Measurements from ENCODE around the gene XXYLT1.

The XXYLT1 gene

GRCh38 chr3:195133462-195133861 lies 137.5 kb downstream of the XXYLT1 start:
- Histone ChIP-seq H3K36me3 (ENCODE audit: control insufficient read depth in 2 of 2, insufficient read depth in 2 of 2, low read length in 2 of 2) (no peaks in the 10 kb centered on the region), H3K9me3 (ENCODE audit: control insufficient read depth in 2 of 2, low read length in 2 of 2) (no peaks in the 10 kb centered on the region), H3K27me3 (ENCODE audit: control insufficient read depth in 1 of 2, insufficient read depth in 2 of 2, low read length in 2 of 2) (no peaks in the 10 kb centered on the region), H3K9ac (ENCODE audit: low read length in 2 of 2) (peak overlapping the region; percentile 42 to 47), H3K27ac (ENCODE audit: low read length) (peak overlapping the region; percentile 82), H3K4me1 (ENCODE audit: control insufficient read depth, insufficient read depth, low read length) (peaks cover 28% of the 10 kb centered on the region), H3K4me3 (ENCODE audit: low read length in 2 of 2) (peak overlapping the region in 1 of 2 donors; percentile 47)

GRCh38 chr3:195133013-195133412 lies 137.9 kb downstream of the XXYLT1 start:
- no peaks in the 10 kb centered on the region for H3K36me3 ChIP-seq (ENCODE audit: control insufficient read depth in 2 of 2, insufficient read depth in 2 of 2, low read length in 2 of 2)
- H3K4me1 ChIP-seq (ENCODE audit: control insufficient read depth, insufficient read depth, low read length) = peaks cover 28% of the 10 kb centered on the region
- H3K4me3 ChIP-seq (ENCODE audit: low read length in 2 of 2) = peak overlapping the region in 1 of 2 donors; percentile 47
- peak overlapping the region; percentile 82 for H3K27ac ChIP-seq (ENCODE audit: low read length)
- H3K9ac ChIP-seq (ENCODE audit: low read length in 2 of 2) = peak overlapping the region; percentile 11 to 47
- no peaks in the 10 kb centered on the region for H3K27me3 ChIP-seq (ENCODE audit: control insufficient read depth in 1 of 2, insufficient read depth in 2 of 2, low read length in 2 of 2)
- H3K9me3 ChIP-seq (ENCODE audit: control insufficient read depth in 2 of 2, low read length in 2 of 2) = no peaks in the 10 kb centered on the region

- Histone ChIP-seq H3K27ac (ENCODE audit: low read length) (no peak overlapping the region), H3K9me3 (ENCODE audit: control insufficient read depth in 2 of 2, low read length in 2 of 2) (no peaks in the 10 kb centered on the region), H3K36me3 (ENCODE audit: control insufficient read depth in 2 of 2, insufficient read depth in 2 of 2, low read length in 2 of 2) (no peaks in the 10 kb centered on the region), H3K4me3 (ENCODE audit: low read length in 2 of 2) (no peak overlapping the region), H3K4me1 (ENCODE audit: control insufficient read depth, insufficient read depth, low read length) (peaks cover 28% of the 10 kb centered on the region), H3K9ac (ENCODE audit: low read length in 2 of 2) (no peak overlapping the region), H3K27me3 (ENCODE audit: control insufficient read depth in 1 of 2, insufficient read depth in 2 of 2, low read length in 2 of 2) (no peaks in the 10 kb centered on the region)
Measured at GRCh38 chr3:195131176-195131575, 139.8 kb downstream of the XXYLT1 start.

GRCh38 chr3:195129644-195130492 lies 141.1 kb downstream of the XXYLT1 start:
- H3K4me3 ChIP-seq (ENCODE audit: low read length in 2 of 2) = no peak overlapping the region
- no peak overlapping the region for H3K27ac ChIP-seq (ENCODE audit: low read length)
- no peak overlapping the region for H3K9ac ChIP-seq (ENCODE audit: low read length in 2 of 2)
- H3K36me3 ChIP-seq (ENCODE audit: control insufficient read depth in 2 of 2, insufficient read depth in 2 of 2, low read length in 2 of 2) = no peaks in the 10 kb centered on the region
- H3K9me3 ChIP-seq (ENCODE audit: control insufficient read depth in 2 of 2, low read length in 2 of 2) = no peaks in the 10 kb centered on the region
- H3K4me1 ChIP-seq (ENCODE audit: control insufficient read depth, insufficient read depth, low read length) = peaks cover 28% of the 10 kb centered on the region
- no peaks in the 10 kb centered on the region for H3K27me3 ChIP-seq (ENCODE audit: control insufficient read depth in 1 of 2, insufficient read depth in 2 of 2, low read length in 2 of 2)

GRCh38 chr3:195129072-195129643 lies 141.8 kb downstream of the XXYLT1 start:
- Histone ChIP-seq H3K27ac (ENCODE audit: low read length) (no peak overlapping the region), H3K27me3 (ENCODE audit: control insufficient read depth in 1 of 2, insufficient read depth in 2 of 2, low read length in 2 of 2) (no peaks in the 10 kb centered on the region), H3K4me3 (ENCODE audit: low read length in 2 of 2) (no peak overlapping the region), H3K4me1 (ENCODE audit: control insufficient read depth, insufficient read depth, low read length) (peaks cover 23% of the 10 kb centered on the region), H3K9ac (ENCODE audit: low read length in 2 of 2) (no peak overlapping the region), H3K36me3 (ENCODE audit: control insufficient read depth in 2 of 2, insufficient read depth in 2 of 2, low read length in 2 of 2) (no peaks in the 10 kb centered on the region), H3K9me3 (ENCODE audit: control insufficient read depth in 2 of 2, low read length in 2 of 2) (no peaks in the 10 kb centered on the region)

- no peak overlapping the region for H3K27ac ChIP-seq (ENCODE audit: low read length)
- no peaks in the 10 kb centered on the region for H3K27me3 ChIP-seq (ENCODE audit: control insufficient read depth in 1 of 2, insufficient read depth in 2 of 2, low read length in 2 of 2)
- no peaks in the 10 kb centered on the region for H3K36me3 ChIP-seq (ENCODE audit: control insufficient read depth in 2 of 2, insufficient read depth in 2 of 2, low read length in 2 of 2)
- H3K4me3 ChIP-seq (ENCODE audit: low read length in 2 of 2) = no peak overlapping the region
- no peak overlapping the region for H3K9ac ChIP-seq (ENCODE audit: low read length in 2 of 2)
- peaks cover 16% of the 10 kb centered on the region for H3K4me1 ChIP-seq (ENCODE audit: control insufficient read depth, insufficient read depth, low read length)
- no peaks in the 10 kb centered on the region for H3K9me3 ChIP-seq (ENCODE audit: control insufficient read depth in 2 of 2, low read length in 2 of 2)
Measured at GRCh38 chr3:195128255-195129071, 142.5 kb downstream of the XXYLT1 start.

GRCh38 chr3:195126056-195126605 lies 144.8 kb downstream of the XXYLT1 start:
- H3K27ac ChIP-seq (ENCODE audit: low read length) = no peak overlapping the region
- H3K9me3 ChIP-seq (ENCODE audit: control insufficient read depth in 2 of 2, low read length in 2 of 2) = no peaks in the 10 kb centered on the region
- H3K4me3 ChIP-seq (ENCODE audit: low read length in 2 of 2) = no peak overlapping the region
- H3K27me3 ChIP-seq (ENCODE audit: control insufficient read depth in 1 of 2, insufficient read depth in 2 of 2, low read length in 2 of 2) = no peaks in the 10 kb centered on the region
- no peak overlapping the region for H3K9ac ChIP-seq (ENCODE audit: low read length in 2 of 2)
- H3K4me1 ChIP-seq (ENCODE audit: control insufficient read depth, insufficient read depth, low read length) = no peaks in the 10 kb centered on the region
- no peaks in the 10 kb centered on the region for H3K36me3 ChIP-seq (ENCODE audit: control insufficient read depth in 2 of 2, insufficient read depth in 2 of 2, low read length in 2 of 2)

GRCh38 chr3:195125646-195126045 lies 145.3 kb downstream of the XXYLT1 start:
- Histone ChIP-seq H3K9ac (ENCODE audit: low read length in 2 of 2) (no peak overlapping the region), H3K9me3 (ENCODE audit: control insufficient read depth in 2 of 2, low read length in 2 of 2) (no peaks in the 10 kb centered on the region), H3K4me1 (ENCODE audit: control insufficient read depth, insufficient read depth, low read length) (no peaks in the 10 kb centered on the region), H3K36me3 (ENCODE audit: control insufficient read depth in 2 of 2, insufficient read depth in 2 of 2, low read length in 2 of 2) (no peaks in the 10 kb centered on the region), H3K27ac (ENCODE audit: low read length) (no peak overlapping the region), H3K4me3 (ENCODE audit: low read length in 2 of 2) (no peak overlapping the region), H3K27me3 (ENCODE audit: control insufficient read depth in 1 of 2, insufficient read depth in 2 of 2, low read length in 2 of 2) (no peaks in the 10 kb centered on the region)

GRCh38 chr3:195124378-195124992 lies 146.5 kb downstream of the XXYLT1 start:
- no peaks in the 10 kb centered on the region for H3K36me3 ChIP-seq (ENCODE audit: control insufficient read depth in 2 of 2, insufficient read depth in 2 of 2, low read length in 2 of 2)
- no peak overlapping the region for H3K27ac ChIP-seq (ENCODE audit: low read length)
- H3K4me1 ChIP-seq (ENCODE audit: control insufficient read depth, insufficient read depth, low read length) = no peaks in the 10 kb centered on the region
- H3K27me3 ChIP-seq (ENCODE audit: control insufficient read depth in 1 of 2, insufficient read depth in 2 of 2, low read length in 2 of 2) = no peaks in the 10 kb centered on the region
- H3K4me3 ChIP-seq (ENCODE audit: low read length in 2 of 2) = no peak overlapping the region
- H3K9ac ChIP-seq (ENCODE audit: low read length in 2 of 2) = no peak overlapping the region
- H3K9me3 ChIP-seq (ENCODE audit: control insufficient read depth in 2 of 2, low read length in 2 of 2) = no peaks in the 10 kb centered on the region

GRCh38 chr3:195123281-195123691 lies 147.7 kb downstream of the XXYLT1 start:
- no peaks in the 10 kb centered on the region for H3K9me3 ChIP-seq (ENCODE audit: control insufficient read depth in 2 of 2, low read length in 2 of 2)
- H3K27ac ChIP-seq (ENCODE audit: low read length) = no peak overlapping the region
- no peaks in the 10 kb centered on the region for H3K36me3 ChIP-seq (ENCODE audit: control insufficient read depth in 2 of 2, insufficient read depth in 2 of 2, low read length in 2 of 2)

More at GRCh38 chr3:195123281-195123691, 147.7 kb downstream of the XXYLT1 start:
- Histone ChIP-seq H3K4me1 (ENCODE audit: control insufficient read depth, insufficient read depth, low read length) (peaks cover 3% of the 10 kb centered on the region), H3K9ac (ENCODE audit: low read length in 2 of 2) (no peak overlapping the region), H3K27me3 (ENCODE audit: control insufficient read depth in 1 of 2, insufficient read depth in 2 of 2, low read length in 2 of 2) (no peaks in the 10 kb centered on the region), H3K4me3 (ENCODE audit: low read length in 2 of 2) (no peak overlapping the region)

Measured in stomach smooth muscle (tissue), 2 donors.